ENCODE measurements around the gene ATP6V1B1.

- TF ChIP-seq ZNF263 (CRISPR knock-in tag; IDR thresholded peaks at IDR 0.05; ENCODE audit: low read depth), result no peak
- TF ChIP-seq IRF1 (CRISPR knock-in tag; IDR thresholded peaks at IDR 0.05), result no peak
- TF ChIP-seq SMAD3 (CRISPR knock-in tag; IDR thresholded peaks at IDR 0.05; ENCODE audit: borderline replicate concordance), result no peak
- TF ChIP-seq ESRRA (CRISPR knock-in tag; IDR thresholded peaks at IDR 0.05; ENCODE audit: borderline replicate concordance), result no peak
- no peak for TF ChIP-seq ETV6 (CRISPR knock-in tag; IDR thresholded peaks at IDR 0.05)
- no peak for TF ChIP-seq CTCF (IDR thresholded peaks at IDR 0.05)
- TF ChIP-seq NR2C2 (CRISPR knock-in tag; IDR thresholded peaks at IDR 0.05), result no peak
Measured at GRCh38 chr2:70907130-70908057, 28.3 kb upstream of the ATP6V1B1 start.
